ENCODE data around the gene FGF19. TPM values are rescaled to one million over a fixed set of nuclear protein-coding genes. Genes with fewer than 3 reads are reported as not detected.

The FGF19 gene
- total RNA-seq, 1 experiment from 2014 or later, result not detected

- ChIA-PET POLR2A (ENCODE audit: unreplicated experiment) (no interaction called here), CTCF (interaction anchor here (0.7 kb wide), 1 partner anchor 27 kb away, joined by 3 read pairs; no protein-coding TSS in a partner anchor)
- Histone ChIP-seq H3K79me2 (ENCODE audit: low read length) (no peaks in the 10 kb centered on the region), H3K9me2 (replicated peaks; ENCODE audit: low read length) (no peaks in the 10 kb centered on the region), H3K27me3 (ENCODE audit: low read length) (no peaks in the 10 kb centered on the region; the same call in 1 of the 2 replicates), H3K36me3 (ENCODE audit: low read depth, low read length) (no peaks in the 10 kb centered on the region), H3K4me2 (ENCODE audit: low read length) (no peak overlapping the region), H3K9me3 (ENCODE audit: low read length) (peaks cover 12% of the 10 kb centered on the region; the same call in 1 of the 2 replicates), H3K9ac (ENCODE audit: low read length) (no peak overlapping the region), H4K20me1 (ENCODE audit: low read length) (no peaks in the 10 kb centered on the region), H3K4me3 (ENCODE audit: low read length) (no peak overlapping the region), H3K4me1 (ENCODE audit: insufficient read depth, low read length) (no peaks in the 10 kb centered on the region), H2AFZ (ENCODE audit: low read length) (no peak overlapping the region), H3K27ac (ENCODE audit: low read length) (no peak overlapping the region), H3F3A (ENCODE audit: low read length, unreplicated experiment) (no peaks in the 10 kb centered on the region)
- intact Hi-C loops (cut with micrococcal nuclease), result no loop called here
- TF ChIP-seq, protein P1, sequence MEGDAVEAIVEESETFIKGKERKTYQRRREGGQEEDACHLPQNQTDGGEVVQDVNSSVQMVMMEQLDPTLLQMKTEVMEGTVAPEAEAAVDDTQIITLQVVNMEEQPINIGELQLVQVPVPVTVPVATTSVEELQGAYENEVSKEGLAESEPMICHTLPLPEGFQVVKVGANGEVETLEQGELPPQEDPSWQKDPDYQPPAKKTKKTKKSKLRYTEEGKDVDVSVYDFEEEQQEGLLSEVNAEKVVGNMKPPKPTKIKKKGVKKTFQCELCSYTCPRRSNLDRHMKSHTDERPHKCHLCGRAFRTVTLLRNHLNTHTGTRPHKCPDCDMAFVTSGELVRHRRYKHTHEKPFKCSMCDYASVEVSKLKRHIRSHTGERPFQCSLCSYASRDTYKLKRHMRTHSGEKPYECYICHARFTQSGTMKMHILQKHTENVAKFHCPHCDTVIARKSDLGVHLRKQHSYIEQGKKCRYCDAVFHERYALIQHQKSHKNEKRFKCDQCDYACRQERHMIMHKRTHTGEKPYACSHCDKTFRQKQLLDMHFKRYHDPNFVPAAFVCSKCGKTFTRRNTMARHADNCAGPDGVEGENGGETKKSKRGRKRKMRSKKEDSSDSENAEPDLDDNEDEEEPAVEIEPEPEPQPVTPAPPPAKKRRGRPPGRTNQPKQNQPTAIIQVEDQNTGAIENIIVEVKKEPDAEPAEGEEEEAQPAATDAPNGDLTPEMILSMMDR (conservative IDR thresholded peaks at IDR 0.05; ENCODE audit: low read depth, low read length), result no peak
- TF ChIP-seq EZH2phosphoT487 (IDR thresholded peaks at IDR 0.05; ENCODE audit: borderline replicate concordance, low read length) (no peak), EZH2 (IDR thresholded peaks at IDR 0.05; ENCODE audit: low read length, unreplicated experiment) (no peak)
- ATAC-seq (no peak), DNase-seq (no peak)
- no TSS peak for BruUV-seq (replicated peaks)
These were observed 29.1 kb upstream of the FGF19 start for GRCh38 chr11:69732910-69733309.

- Histone ChIP-seq H3K4me1 (ENCODE audit: insufficient read depth, low read length) (no peaks in the 10 kb centered on the region), H3K27me3 (ENCODE audit: low read length) (no peaks in the 10 kb centered on the region; the same call in 1 of the 2 replicates), H3K9me2 (replicated peaks; ENCODE audit: low read length) (no peaks in the 10 kb centered on the region), H3F3A (ENCODE audit: low read length, unreplicated experiment) (no peaks in the 10 kb centered on the region), H3K27ac (ENCODE audit: low read length) (no peak overlapping the region), H3K4me2 (ENCODE audit: low read length) (no peak overlapping the region), H3K79me2 (ENCODE audit: low read length) (no peaks in the 10 kb centered on the region), H2AFZ (ENCODE audit: low read length) (no peak overlapping the region), H4K20me1 (ENCODE audit: low read length) (no peaks in the 10 kb centered on the region), H3K9me3 (ENCODE audit: low read length) (peaks cover 12% of the 10 kb centered on the region; the same call in 1 of the 2 replicates), H3K9ac (ENCODE audit: low read length) (no peak overlapping the region), H3K4me3 (ENCODE audit: low read length) (no peak overlapping the region), H3K36me3 (ENCODE audit: low read depth, low read length) (no peaks in the 10 kb centered on the region)
- TF ChIP-seq EZH2phosphoT487 (IDR thresholded peaks at IDR 0.05; ENCODE audit: borderline replicate concordance, low read length) (no peak), EZH2 (IDR thresholded peaks at IDR 0.05; ENCODE audit: low read length, unreplicated experiment) (no peak)
- TF ChIP-seq, protein P1 (conservative IDR thresholded peaks at IDR 0.05; ENCODE audit: low read depth, low read length), result no peak
- DNase-seq (no peak), ATAC-seq (no peak)
- BruUV-seq (replicated peaks), result no TSS peak
- ChIA-PET CTCF (no interaction called here), POLR2A (ENCODE audit: unreplicated experiment) (no interaction called here)
- intact Hi-C loops (cut with micrococcal nuclease), result no loop called here
These were observed 27.3 kb upstream of the FGF19 start for GRCh38 chr11:69731110-69731509.

- no TSS peak for BruUV-seq (replicated peaks)
- Histone ChIP-seq H3K9ac (ENCODE audit: low read length) (no peak overlapping the region), H3K9me2 (replicated peaks; ENCODE audit: low read length) (no peaks in the 10 kb centered on the region), H3K4me2 (ENCODE audit: low read length) (no peak overlapping the region), H3K27me3 (ENCODE audit: low read length) (no peaks in the 10 kb centered on the region; the same call in 1 of the 2 replicates), H3K4me1 (ENCODE audit: insufficient read depth, low read length) (no peaks in the 10 kb centered on the region), H3K4me3 (ENCODE audit: low read length) (no peak overlapping the region), H3K79me2 (ENCODE audit: low read length) (no peaks in the 10 kb centered on the region), H3K36me3 (ENCODE audit: low read depth, low read length) (no peaks in the 10 kb centered on the region), H3F3A (ENCODE audit: low read length, unreplicated experiment) (no peaks in the 10 kb centered on the region), H2AFZ (ENCODE audit: low read length) (no peak overlapping the region), H4K20me1 (ENCODE audit: low read length) (no peaks in the 10 kb centered on the region), H3K27ac (ENCODE audit: low read length) (no peak overlapping the region), H3K9me3 (ENCODE audit: low read length) (peaks cover 12% of the 10 kb centered on the region; the same call in 1 of the 2 replicates)
- TF ChIP-seq, protein P1 (conservative IDR thresholded peaks at IDR 0.05; ENCODE audit: low read depth, low read length), result no peak
- TF ChIP-seq EZH2 (IDR thresholded peaks at IDR 0.05; ENCODE audit: low read length, unreplicated experiment) (no peak), EZH2phosphoT487 (IDR thresholded peaks at IDR 0.05; ENCODE audit: borderline replicate concordance, low read length) (no peak)
- DNase-seq (no peak), ATAC-seq (no peak)
- ChIA-PET POLR2A (ENCODE audit: unreplicated experiment) (no interaction called here), CTCF (no interaction called here)
- intact Hi-C loops (cut with micrococcal nuclease), result no loop called here
These were observed 26.7 kb upstream of the FGF19 start for GRCh38 chr11:69730500-69730899.
